Measurements from ENCODE around the gene SLC5A8. TPM values are rescaled to one million over a fixed set of nuclear protein-coding genes. Genes with fewer than 3 reads are reported as not detected.

Gene SLC5A8, protein sequence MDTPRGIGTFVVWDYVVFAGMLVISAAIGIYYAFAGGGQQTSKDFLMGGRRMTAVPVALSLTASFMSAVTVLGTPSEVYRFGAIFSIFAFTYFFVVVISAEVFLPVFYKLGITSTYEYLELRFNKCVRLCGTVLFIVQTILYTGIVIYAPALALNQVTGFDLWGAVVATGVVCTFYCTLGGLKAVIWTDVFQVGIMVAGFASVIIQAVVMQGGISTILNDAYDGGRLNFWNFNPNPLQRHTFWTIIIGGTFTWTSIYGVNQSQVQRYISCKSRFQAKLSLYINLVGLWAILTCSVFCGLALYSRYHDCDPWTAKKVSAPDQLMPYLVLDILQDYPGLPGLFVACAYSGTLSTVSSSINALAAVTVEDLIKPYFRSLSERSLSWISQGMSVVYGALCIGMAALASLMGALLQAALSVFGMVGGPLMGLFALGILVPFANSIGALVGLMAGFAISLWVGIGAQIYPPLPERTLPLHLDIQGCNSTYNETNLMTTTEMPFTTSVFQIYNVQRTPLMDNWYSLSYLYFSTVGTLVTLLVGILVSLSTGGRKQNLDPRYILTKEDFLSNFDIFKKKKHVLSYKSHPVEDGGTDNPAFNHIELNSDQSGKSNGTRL
- not detected in 2 replicates for total RNA-seq (2014; rRNA removed; shearing (Covaris generic); ENCODE audit: low replicate concordance)

DNA sequence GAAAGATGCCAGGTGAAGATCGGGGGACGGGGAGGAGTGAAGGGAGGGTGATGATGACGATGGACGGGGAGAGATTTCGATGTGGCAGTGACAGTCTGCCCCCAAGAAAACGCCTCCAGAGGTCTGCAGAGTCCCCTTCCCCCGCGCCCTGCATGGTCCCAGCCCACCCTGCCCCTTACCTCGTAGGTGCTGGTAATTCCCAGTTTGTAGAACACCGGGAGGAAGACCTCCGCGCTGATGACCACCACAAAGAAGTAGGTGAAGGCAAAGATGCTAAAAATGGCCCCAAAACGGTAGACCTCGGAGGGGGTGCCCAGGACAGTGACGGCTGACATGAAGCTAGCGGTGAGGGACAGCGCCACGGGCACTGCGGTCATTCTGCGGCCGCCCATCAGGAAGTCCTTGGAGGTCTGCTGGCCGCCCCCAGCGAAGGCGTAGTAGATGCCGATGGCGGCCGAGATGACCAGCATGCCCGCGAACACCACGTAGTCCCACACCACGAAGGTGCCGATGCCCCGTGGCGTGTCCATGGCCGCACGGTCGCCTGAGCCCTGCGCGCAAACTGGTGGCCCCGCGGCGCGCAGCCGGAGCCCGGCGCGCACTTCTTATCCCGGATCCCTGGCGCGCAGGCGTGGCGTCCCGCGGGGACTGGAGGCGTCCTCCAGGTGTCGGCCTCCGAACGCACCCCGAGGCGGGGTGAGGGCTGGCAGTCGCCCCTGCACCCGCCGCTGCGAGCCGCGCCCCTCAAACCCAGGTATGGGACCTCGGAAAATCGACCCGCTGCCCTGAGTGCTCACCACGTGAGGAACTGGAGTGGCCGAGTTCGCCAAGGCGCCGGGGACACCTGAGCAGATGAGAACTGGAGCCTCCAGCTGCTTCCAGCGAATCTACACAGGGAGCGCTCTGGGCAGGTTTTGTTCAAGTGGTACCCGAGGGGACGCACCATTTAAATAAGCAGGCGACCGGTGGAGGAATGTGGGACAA lies at the start of gene SLC5A8:
Gene SLC5A8 (minus strand): TSS at position 920 of the 984 bp plus-strand sequence. CDS start 390 bp downstream, at position 530.
- DNase-seq (ENCODE audit: low read depth) = no peak
- in situ Hi-C loops (cut with HindIII; ENCODE audit: low pct_unique_long_range_greater_than_20kb, low sequenced_read_pairs) = no loop called here

GRCh38 chr12:101257357-101257756 lies 47.3 kb upstream of the SLC5A8 start:
- in situ Hi-C loops (cut with HindIII; ENCODE audit: low pct_unique_long_range_greater_than_20kb, low sequenced_read_pairs) = no loop called here
- no peak for DNase-seq (ENCODE audit: low read depth)

DNA sequence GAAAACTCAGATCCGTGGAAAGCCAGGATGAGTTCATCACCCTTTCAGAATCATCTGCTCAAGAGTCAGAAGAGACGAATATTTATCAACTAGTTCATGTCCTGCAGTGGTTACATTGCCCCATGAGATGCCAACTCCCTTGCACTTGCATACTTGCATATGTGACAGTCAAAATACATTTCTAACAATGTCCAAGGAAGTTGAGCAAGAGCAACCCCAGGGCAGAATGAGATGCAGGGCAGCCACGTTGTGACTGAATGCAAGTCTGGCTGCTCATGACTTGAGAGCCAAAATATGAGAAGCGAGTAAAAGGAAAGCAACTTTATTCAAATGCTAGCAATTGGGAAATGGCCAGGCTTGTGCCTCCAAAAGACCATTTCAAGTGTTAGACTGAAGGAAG lies 46.2 kb upstream of the SLC5A8 start:
- in situ Hi-C loops (cut with HindIII; ENCODE audit: low pct_unique_long_range_greater_than_20kb, low sequenced_read_pairs) = no loop called here
- DNase-seq (ENCODE audit: low read depth) = no peak

DNA sequence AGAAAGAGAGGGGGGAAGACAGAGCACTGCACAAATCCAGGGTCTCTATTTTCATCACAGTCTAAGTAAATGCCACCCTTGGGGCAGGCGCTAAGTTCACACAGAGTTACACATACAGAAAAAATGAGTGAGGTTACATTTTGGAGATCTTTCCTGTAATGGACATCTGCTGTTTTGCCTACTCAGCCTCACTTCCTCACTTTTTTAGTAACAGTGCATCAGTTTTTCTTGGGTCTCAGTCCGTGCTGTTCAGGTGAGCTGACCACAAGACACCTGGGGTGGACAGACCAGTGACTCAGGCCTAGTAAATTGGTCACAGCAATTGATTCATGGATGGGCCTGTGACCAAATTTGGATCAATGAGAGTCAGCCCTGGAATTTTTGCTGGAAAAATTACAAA lies 33.6 kb upstream of the SLC5A8 start:
- in situ Hi-C loops (cut with HindIII; ENCODE audit: low pct_unique_long_range_greater_than_20kb, low sequenced_read_pairs) = no loop called here
- DNase-seq (ENCODE audit: low read depth) = no peak

DNA sequence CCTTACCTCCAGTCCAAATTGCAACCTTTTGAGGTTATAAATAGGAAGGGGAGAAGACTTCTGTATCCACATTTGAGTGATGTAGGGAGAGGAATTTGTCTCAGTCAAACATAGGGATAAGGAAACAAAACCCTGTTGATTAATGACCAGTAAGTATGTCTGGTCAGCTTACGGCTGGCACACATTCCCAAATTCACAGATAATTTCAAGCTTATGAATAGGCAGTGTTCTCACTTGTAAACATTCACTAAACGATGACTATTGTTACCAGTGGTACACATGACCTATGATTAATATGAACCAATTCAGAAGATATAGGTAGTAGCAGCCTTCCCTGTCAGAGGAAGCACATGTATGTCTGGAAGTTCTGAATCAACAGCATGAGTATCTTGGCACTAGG lies 33.0 kb upstream of the SLC5A8 start:
- in situ Hi-C loops (cut with HindIII; ENCODE audit: low pct_unique_long_range_greater_than_20kb, low sequenced_read_pairs) = no loop called here
- DNase-seq (ENCODE audit: low read depth) = no peak

- DNase-seq (ENCODE audit: low read depth) = no peak
- in situ Hi-C loops (cut with HindIII; ENCODE audit: low pct_unique_long_range_greater_than_20kb, low sequenced_read_pairs) = no loop called here
Observed at GRCh38 chr12:101238800-101239329, 28.8 kb upstream of the SLC5A8 start.

GRCh38 chr12:101238306-101238705 lies 28.3 kb upstream of the SLC5A8 start:
- in situ Hi-C loops (cut with HindIII; ENCODE audit: low pct_unique_long_range_greater_than_20kb, low sequenced_read_pairs) = no loop called here
- no peak for DNase-seq (ENCODE audit: low read depth)

DNA sequence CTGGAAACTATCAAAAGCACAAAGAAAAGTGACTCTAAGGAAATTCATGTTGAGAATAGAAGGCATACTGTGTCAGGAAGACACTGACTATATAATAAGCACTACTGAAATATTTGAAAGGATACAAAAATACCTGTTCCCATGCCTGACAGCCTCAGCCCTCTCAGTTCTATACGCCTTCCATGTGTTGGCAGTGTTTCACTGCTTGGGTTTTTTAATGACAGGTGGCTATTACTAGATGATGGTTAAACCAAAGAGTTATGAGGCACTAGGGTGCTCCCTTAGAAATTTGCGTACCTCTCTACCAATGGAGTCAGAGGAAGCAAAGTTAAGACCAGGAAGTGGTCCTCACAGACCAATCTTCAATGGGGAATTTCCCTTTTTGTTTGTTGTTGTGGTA lies 25.6 kb upstream of the SLC5A8 start:
- in situ Hi-C loops (cut with HindIII; ENCODE audit: low pct_unique_long_range_greater_than_20kb, low sequenced_read_pairs) = no loop called here

DNA sequence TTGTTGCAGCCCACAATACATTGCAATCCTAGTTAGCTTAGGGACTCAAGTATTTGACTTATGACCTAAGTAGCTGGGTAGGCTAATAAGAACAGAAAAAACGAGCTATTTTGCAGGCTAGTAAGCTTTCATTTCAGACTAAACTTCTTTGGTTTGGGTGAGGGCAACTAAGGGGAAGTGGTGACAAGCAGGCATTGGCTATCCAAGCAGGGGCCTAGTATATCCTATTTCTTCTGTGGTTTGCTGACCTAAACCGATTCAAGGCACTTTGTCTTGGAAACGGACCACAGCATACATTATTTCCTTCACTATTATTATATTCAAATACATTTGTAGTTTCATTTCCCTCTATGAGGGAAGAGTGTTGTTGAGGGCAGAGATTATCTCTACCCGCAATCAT lies 21.6 kb upstream of the SLC5A8 start:
- in situ Hi-C loops (cut with HindIII; ENCODE audit: low pct_unique_long_range_greater_than_20kb, low sequenced_read_pairs) = no loop called here

More for the DNA sequence above, 25.6 kb upstream of the SLC5A8 start:
- no peak for DNase-seq (ENCODE audit: low read depth)

DNA sequence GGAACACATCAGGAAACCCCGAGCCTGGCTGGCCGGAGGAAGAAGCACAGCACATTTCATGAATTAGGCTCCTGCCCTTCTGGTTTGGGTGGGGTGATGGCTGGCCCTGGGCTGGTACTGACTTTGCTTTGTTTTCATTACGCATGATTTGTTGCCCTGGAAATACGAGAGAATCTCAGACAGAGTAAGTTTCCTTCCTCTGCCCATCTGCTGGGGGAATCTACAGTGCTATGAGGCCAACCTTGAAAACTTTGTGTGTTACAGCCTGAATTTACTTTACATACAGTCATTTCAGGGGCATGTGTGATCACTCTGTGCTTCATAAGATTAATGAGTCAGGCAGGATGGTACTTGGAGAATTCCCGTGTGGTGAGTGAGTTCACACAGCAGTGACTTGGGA lies 20.5 kb upstream of the SLC5A8 start:
- no peak for DNase-seq (ENCODE audit: low read depth)
- in situ Hi-C loops (cut with HindIII; ENCODE audit: low pct_unique_long_range_greater_than_20kb, low sequenced_read_pairs) = no loop called here

More for the DNA sequence above, 21.6 kb upstream of the SLC5A8 start:
- no peak for DNase-seq (ENCODE audit: low read depth)

GRCh38 chr12:101229841-101230241 lies 19.8 kb upstream of the SLC5A8 start:
- no peak for DNase-seq (ENCODE audit: low read depth)
- in situ Hi-C loops (cut with HindIII; ENCODE audit: low pct_unique_long_range_greater_than_20kb, low sequenced_read_pairs) = no loop called here

GRCh38 chr12:101221301-101221700 lies 11.3 kb upstream of the SLC5A8 start:
- in situ Hi-C loops (cut with HindIII; ENCODE audit: low pct_unique_long_range_greater_than_20kb, low sequenced_read_pairs) = no loop called here
- no peak for DNase-seq (ENCODE audit: low read depth)

DNA sequence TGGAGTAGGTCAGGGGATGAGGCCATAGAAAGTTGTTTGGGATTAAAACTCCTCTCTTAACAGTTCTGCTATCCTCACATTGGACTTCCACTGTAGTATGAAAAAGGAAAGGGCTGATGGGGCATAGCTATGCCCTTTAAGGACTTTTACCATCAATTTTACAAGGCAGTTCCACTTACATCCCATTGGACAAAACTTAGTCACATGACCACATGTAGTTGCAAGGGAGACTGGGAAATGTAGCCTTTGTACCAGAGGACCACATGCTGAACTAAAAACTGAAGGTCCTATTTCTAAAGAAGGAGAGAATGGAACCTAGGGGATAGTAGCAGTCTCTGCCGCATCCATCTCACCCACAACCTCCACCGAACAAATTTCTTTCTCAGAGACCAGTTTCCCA lies 6.8 kb upstream of the SLC5A8 start:
- in situ Hi-C loops (cut with HindIII; ENCODE audit: low pct_unique_long_range_greater_than_20kb, low sequenced_read_pairs) = no loop called here
- no peak for DNase-seq (ENCODE audit: low read depth)

DNA sequence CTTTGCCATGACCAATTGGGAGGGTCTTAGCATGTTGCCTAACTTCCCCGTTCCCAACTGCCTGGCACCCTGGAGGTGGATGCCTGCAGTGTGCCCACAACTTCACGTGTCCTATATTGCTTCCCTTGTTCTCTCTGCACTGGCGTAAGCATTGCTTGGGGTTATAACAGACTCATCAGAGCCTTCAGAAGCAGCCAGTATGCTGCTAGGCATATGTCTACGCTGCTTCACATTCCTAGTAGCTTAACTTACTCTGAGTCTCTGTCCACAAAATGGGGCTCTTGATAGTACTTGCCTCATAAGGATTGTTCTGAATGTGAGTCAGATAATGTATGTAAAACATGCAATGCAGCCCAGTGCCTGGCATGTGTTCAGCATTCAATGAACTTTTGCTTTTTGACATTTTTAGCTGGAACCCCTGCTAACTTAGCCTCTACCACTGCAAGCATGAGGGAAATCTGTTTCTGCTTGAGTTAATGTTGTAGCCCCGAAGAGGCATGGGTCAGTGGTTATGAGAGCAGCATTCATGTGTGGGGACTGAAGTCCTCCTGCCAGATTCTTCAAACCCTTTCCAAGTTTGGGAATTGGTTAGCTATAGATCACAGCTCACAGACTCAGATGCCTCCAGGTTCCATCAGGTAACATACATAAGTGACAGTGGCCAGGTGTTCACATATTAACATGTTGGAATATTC lies 2.8 kb downstream of the SLC5A8 start:
- in situ Hi-C loops (cut with HindIII; ENCODE audit: low pct_unique_long_range_greater_than_20kb, low sequenced_read_pairs) = no loop called here
- no peak for DNase-seq (ENCODE audit: low read depth)

GRCh38 chr12:101204602-101205304 lies 5.3 kb downstream of the SLC5A8 start:
- in situ Hi-C loops (cut with HindIII; ENCODE audit: low pct_unique_long_range_greater_than_20kb, low sequenced_read_pairs) = no loop called here
- no peak for DNase-seq (ENCODE audit: low read depth)

GRCh38 chr12:101200824-101201223 lies 9.2 kb downstream of the SLC5A8 start:
- no peak for DNase-seq (ENCODE audit: low read depth)
- in situ Hi-C loops (cut with HindIII; ENCODE audit: low pct_unique_long_range_greater_than_20kb, low sequenced_read_pairs) = no loop called here

DNA sequence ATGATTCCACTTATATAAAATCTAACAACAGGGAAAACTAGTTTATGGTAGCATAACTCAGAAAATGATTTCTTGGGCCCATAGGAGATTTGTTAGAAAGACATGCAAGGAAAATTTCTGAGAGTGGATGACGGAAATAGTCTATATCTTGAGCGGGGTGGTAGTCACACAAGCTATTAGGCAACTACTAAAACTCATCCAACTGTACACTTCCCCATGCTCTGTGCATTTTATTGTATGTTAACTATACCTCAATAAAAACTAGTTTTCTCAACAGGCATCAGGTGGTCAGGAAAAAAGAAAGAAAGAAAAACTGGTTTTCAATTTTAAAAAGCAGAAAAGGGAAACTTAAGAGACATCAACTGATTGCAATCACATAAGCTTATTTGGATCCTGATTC lies 9.9 kb downstream of the SLC5A8 start:
- DNase-seq (ENCODE audit: low read depth) = no peak

More for the DNA sequence above, 9.9 kb downstream of the SLC5A8 start:
- in situ Hi-C loops (cut with HindIII; ENCODE audit: low pct_unique_long_range_greater_than_20kb, low sequenced_read_pairs) = no loop called here
